Activated CD4-positive, CD25-positive, alpha-beta regulatory T cell treated with anti-CD3 and anti-CD28 coated beads, Interleukin-2, amount 50 U/mL, for 72 hours (primary cell): ENCODE measurements around the gene MARS1.
A peak's percentile ranks its signal among the peaks of the same experiment; 100 is the strongest.
"Not testable (repeated sequence)": the region's sequence is repeated elsewhere in the genome, so short reads cannot be mapped to it uniquely, and the experiment has no call there.

ENCODE experiments used
- DNase-seq: peaks from one replicate; pipeline ENCODE4 v3.0.0; 2021

Gene MARS1

GRCh38 chr12:57473886-57474285, 14.0 kb upstream of the MARS1 start:
- no peak for DNase-seq

DNA sequence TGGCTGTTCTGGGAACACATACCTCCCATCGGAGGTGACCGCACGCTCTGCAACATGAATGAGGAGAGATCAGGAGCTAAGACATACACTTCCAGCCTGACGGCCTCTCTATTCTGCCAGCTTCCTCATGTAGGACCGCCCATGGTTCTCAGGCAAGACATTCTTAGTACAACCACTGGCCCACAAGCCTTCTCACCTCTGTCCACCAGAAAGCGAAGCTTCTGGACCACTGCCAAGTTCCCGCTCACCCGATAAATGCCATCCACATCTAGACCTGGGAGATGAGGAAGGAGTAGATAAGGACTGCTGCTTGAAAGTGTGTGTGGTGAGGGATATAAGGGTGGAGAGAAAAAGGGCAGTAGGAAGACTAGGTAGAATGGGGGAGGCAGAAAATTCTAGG, 13.4 kb upstream of the MARS1 start:
- DNase-seq = no peak

DNA sequence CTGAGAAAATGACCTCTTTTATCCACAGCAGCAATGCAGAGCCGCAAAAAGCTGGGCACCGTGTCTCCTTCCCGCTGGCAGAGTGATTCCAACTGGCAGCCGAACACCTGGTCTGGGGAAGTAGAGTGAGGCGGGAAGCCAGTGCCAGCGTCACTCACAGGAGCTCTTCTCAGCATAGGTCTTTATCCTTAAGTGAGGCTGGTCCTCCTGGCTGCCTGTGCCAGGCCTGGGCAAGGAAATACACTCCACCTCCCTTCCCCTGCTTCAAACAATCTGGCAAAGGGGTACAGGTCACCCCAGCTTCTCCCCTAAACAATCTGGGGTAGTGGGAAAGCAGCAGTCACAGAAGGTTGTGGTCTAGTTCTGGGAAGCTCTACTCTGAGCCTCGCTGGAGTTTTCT, 13.0 kb upstream of the MARS1 start:
- no peak for DNase-seq

- DNase-seq = no peak
Observed at GRCh38 chr12:57475271-57476161, 12.4 kb upstream of the MARS1 start.

DNA sequence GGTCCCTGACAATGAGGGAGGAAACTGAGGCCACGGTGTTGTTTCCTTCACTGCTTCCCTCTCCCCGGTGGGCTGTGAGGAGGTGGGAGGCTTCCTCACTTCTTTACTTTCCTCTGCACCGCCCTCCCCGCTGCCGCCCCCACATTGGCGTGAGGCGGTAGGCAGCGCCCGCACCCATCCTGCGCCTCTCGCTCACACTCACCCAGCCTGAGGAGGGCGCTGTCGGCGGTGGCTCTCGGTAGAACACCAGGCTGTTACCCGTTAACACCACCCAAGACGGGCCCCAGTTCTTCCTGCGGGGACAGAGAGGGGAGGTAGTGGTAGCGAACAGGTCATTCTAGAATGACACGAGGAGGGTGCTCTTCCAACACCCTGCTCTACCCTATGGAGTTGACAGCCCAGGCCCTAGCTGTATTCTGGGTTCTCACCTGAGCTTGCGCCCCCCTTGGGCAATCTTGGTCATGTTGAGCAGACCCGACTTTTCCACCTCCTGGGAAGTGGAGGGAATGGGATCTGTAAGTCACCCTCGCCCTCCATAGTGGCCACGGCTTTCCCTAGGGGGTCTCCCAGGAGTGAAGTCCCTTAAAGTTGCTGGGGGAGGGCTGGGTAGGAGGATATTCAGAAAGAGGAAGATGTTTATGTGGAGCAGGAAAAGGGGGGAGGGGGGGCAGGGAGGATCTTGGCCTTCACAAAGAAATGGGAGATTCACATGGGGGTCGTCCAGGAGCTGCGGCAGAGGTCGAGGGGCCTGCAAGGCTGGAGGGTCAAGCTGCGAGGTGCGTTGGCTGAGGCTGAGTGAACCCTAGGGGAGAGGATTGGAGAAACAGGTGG, 11.5 kb upstream of the MARS1 start:
- DNase-seq = peak; percentile 63

GRCh38 chr12:57476993-57477709, 10.7 kb upstream of the MARS1 start:
- no peak for DNase-seq

GRCh38 chr12:57477710-57478681, 9.9 kb upstream of the MARS1 start:
- DNase-seq = peak; percentile 60

- no peak for DNase-seq
Observed at GRCh38 chr12:57479043-57479375, 8.9 kb upstream of the MARS1 start.

DNA sequence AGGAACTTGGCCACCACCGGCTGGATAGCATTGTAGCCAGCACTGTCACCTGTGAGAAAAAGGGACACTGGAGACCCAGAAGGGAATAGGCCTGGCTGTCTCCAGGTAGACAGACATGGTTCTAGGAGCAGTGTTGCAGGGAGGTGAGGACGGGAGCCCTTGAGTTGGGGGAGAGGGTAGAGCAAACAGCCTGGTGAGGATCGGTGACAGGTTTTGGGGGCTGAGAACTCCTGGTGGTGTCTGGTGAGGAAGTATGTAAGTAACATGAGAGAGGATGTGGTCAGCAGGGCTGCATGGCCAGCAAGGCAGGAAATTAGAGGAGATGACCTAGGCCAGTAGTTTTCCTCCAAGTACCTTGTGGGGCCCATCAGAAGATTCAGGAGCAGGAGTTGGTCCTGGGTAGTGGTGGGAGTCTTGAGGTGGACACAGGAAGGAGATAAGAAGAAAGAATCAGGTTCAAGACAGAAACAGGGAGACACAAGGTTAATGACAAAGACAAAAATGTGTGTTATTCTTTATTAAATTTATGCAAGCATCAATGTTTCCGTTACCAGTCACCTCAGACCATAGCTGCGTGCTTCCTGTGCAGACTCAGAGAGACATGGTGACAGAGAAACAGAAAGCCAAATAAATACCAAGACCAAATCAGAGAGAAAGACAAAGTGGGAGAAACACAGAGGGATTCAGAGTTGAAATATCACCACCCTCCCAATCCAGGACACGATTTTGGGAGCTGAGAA, 8.3 kb upstream of the MARS1 start, which contains the start of gene ARHGAP9:
Gene ARHGAP9 (minus strand): TSS at position 491 of the 740 bp plus-strand sequence. CDS start 460 bp downstream, at position 31.
- DNase-seq = no peak

DNA sequence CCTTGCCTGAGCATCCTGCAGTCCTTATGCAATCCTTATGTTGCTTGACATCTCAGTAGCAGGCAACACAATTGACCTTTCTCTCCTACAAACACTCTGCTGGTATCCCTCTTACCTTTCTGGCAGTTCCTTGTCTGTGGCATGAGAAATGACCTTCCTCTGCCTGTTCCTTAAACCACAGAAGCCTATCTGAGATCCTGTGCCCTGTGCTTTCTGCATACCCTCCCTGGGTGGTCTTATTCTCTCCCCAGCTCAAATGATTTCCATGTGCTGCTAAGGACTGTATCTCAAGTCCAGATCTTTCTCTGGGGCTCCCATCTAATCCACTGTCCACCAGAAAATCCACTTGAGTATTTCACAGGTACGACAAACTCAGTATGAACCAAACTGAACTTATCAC, 6.2 kb upstream of the MARS1 start:
- DNase-seq = no peak

DNA sequence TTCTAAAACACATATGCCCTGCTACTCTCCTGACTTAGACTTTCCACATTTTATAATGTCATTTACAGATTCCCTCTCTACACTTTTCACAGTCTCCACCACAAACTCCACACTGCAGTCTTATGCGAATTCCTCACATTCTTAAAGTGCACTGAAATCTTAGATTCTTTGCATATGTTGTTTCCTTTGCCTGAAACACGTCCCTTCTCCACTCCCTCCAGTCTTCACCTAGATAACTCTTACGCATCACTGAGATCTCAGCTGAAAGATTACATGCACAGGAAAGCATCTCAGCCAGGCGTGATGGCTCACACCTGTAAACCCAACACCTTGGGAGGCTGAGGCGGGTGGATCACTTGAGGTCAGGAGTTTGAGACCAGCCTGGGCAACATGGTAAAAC, 4.4 kb upstream of the MARS1 start:
- no peak for DNase-seq

- no peak for DNase-seq
Observed at GRCh38 chr12:57485695-57486094, 2.2 kb upstream of the MARS1 start.

- no peak for DNase-seq
Observed at GRCh38 chr12:57487055-57487596, 742 bp upstream of the MARS1 start.

DNA sequence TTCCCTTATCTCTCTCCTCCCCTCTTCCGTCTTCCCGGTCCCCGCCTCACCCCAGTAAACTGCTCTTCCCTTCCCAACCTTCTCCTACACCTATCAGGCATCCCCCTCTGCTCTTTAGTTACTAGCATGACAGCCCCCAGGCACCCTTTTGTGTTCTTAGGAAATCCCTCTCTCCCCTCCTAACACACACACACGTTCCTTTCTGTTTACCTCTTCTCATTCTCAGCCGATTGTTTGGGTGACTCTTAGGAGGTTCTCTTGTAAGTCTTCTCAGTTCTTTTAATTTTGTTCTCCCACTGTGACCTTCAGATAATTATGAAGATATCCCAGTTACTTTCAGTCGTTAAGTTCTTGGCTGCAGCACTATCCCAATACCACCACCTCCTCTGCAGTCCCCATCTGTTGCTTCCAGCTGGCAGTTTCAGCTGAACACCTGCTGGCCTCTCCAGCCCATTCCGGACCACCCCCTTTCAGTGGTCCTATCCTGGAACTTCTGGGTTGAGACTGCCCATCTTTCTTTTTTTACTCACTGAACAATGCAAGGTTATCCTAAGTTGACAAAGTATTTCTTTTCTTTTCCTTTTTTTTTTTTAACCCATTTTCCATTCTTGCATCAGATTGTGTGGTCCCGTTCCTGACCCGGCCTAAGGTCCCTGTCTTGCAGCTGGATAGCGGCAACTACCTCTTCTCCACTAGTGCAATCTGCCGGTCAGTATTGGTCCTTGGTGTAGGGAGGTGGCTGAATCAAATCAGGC, 711 bp downstream of the MARS1 start:
- DNase-seq = no peak

- DNase-seq = no peak
Observed at GRCh38 chr12:57489157-57489641, 1.3 kb downstream of the MARS1 start.

DNA sequence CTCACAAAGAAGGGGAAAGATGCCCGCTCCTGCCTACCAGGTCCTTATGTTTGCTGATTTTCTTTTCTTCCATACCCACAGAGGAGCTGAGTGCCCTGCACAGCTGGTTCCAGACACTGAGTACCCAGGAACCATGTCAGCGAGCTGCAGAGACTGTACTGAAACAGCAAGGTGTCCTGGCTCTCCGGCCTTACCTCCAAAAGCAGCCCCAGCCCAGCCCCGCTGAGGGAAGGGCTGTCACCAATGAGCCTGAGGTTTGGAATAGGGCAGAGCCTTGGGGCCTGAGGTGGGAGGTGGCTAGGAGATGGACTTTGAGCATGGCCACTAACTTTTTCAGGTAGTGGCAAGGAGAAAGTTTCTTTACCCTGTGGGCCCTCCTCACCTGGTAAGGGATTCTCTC, 2.3 kb downstream of the MARS1 start:
- DNase-seq = no peak

GRCh38 chr12:57491393-57492280, 3.8 kb downstream of the MARS1 start:
- no peak for DNase-seq

GRCh38 chr12:57495051-57495701, 7.3 kb downstream of the MARS1 start:
- DNase-seq = not testable (repeated sequence)
